HCT116 (cell line): ENCODE data around the gene BDH2. TPM values are rescaled to one million over a fixed set of nuclear protein-coding genes. Genes with fewer than 3 reads are reported as not detected.

Source experiments
- ATAC-seq: fragments of 200-7000 bp; cut with Tn5 transposase; 2 replicates; pipeline ENCODE4 v1.9.1; 2020; ENCODE audit warnings: mild to moderate bottlenecking, moderate library complexity
- BruUV-seq: library from RNA; stranded (reverse); fragments of 400-500 nt; replicated peaks from 2 replicates; lab custom pipeline; 2021; lab: Mats Ljungman, UMichigan
- CTCF ChIA-PET: fragments of 300-600 bp; sonication (Branson Sonifier 250); formaldehyde crosslinking; loops from one replicate; lab custom pipeline; 2021; ENCODE audit warnings: antibody characterized with exemption; lab: Charles Lee
- POLR2A ChIA-PET: fragments of 300-600, 350-600 bp; sonication (Branson Sonifier 250); formaldehyde crosslinking; loops from one replicate; lab custom pipeline; 2021; ENCODE audit warnings: antibody characterized with exemption; lab: Charles Lee
- RAD21 ChIA-PET, 2 experiments: fragments of 300-600 bp; sonication (Branson Sonifier 250); formaldehyde crosslinking; loops; one replicate each; lab custom pipeline; 2023; ENCODE audit warnings: low total read pairs in 2 of 2; ENCODE audit not compliant: uncharacterized antibody in 2 of 2, unreplicated experiment in 2 of 2, low non-redundant PET in 1 of 2; lab: Charles Lee
- DNase-seq: peaks from one replicate; pipeline ENCODE4 v3.0.0-alpha.2; 2010; ENCODE audit warnings: low read depth, low spot score
- H2AFZ ChIP-seq: fragments of 200-600 bp; shearing (Covaris generic), sonication (generic); 2 replicates; pipeline ENCODE4 v1.6.1; 2017; ENCODE audit warnings: low read depth, mixed run types, mixed read lengths, antibody characterized with exemption, low read length; ENCODE audit not compliant: poor library complexity, severe bottlenecking
- H3K27ac ChIP-seq: 2 replicates; pipeline ENCODE4 v1.5.1; 2012; ENCODE audit warnings: low read depth, low read length
- H3K27me3 ChIP-seq: fragments of 200-600 bp; sonication (generic); 2 replicates; pipeline ENCODE4 v1.6.1; 2016; ENCODE audit warnings: mixed run types, low read length, mixed read lengths; ENCODE audit not compliant: insufficient read depth
- H3K36me3 ChIP-seq, 2 experiments: fragments of 200-500 bp in 1 of 2; fragments of 200-600 bp in 1 of 2; sonication (Bioruptor generic) in 1 of 2; sonication (generic) in 1 of 2; 2 replicates each; pipeline versions ENCODE4 v1.5.1 to v1.6.1; 2014 to 2016; ENCODE audit warnings: low read length in 2 of 2, inconsistent platforms in 1 of 2, mixed read lengths in 1 of 2, mixed run types in 1 of 2; ENCODE audit not compliant: insufficient read depth in 2 of 2, control insufficient read depth in 1 of 2
- H3K4me1 ChIP-seq, 2 experiments: fragments of 200-600 bp in 1 of 2; sonication (generic) in 1 of 2; 2 replicates each; pipeline versions ENCODE4 v1.5.1 to v1.6.1; 2012 to 2017; ENCODE audit warnings: low read length in 2 of 2, inconsistent platforms in 1 of 2, mild to moderate bottlenecking in 1 of 2, mixed read lengths in 1 of 2, mixed run types in 1 of 2, moderate library complexity in 1 of 2; ENCODE audit not compliant: insufficient read depth in 2 of 2, control insufficient read depth in 1 of 2
- H3K4me2 ChIP-seq: fragments of 200-600 bp; sonication (generic); 2 replicates; pipeline ENCODE4 v1.6.1; 2017; ENCODE audit warnings: mixed run types, low read length, mixed read lengths
- H3K4me3 ChIP-seq, 2 experiments: fragments of 200-600 bp in 1 of 2; sonication (generic) in 1 of 2; replicated peaks in 1 of 2; 2 replicates each; pipeline ENCODE4 v1.5.1; 2011 to 2016; ENCODE audit warnings: low read length in 2 of 2, control low read depth in 1 of 2, low read depth in 1 of 2, mild to moderate bottlenecking in 1 of 2, mixed read lengths in 1 of 2, mixed run types in 1 of 2
- H3K79me2 ChIP-seq: fragments of 200-600 bp; sonication (generic); 2 replicates; pipeline ENCODE4 v1.6.1; 2017; ENCODE audit warnings: mild to moderate bottlenecking, mixed run types, low read length, moderate library complexity, mixed read lengths; ENCODE audit not compliant: insufficient read depth
- H3K9ac ChIP-seq: fragments of 200-600 bp; sonication (generic); 2 replicates; pipeline ENCODE4 v1.6.1; 2016; ENCODE audit warnings: low read length, mixed read lengths
- H3K9me2 ChIP-seq: fragments of 200-600 bp; sonication (generic), shearing (Covaris generic); 2 replicates; pipeline ENCODE4 v1.6.1; 2017; ENCODE audit warnings: mixed run types, mild to moderate bottlenecking, moderate library complexity; ENCODE audit not compliant: insufficient read depth
- H3K9me3 ChIP-seq, 2 experiments: fragments of 200-500 bp in 1 of 2; fragments of 200-600 bp in 1 of 2; sonication (Bioruptor generic) in 1 of 2; sonication (generic) in 1 of 2; 2 replicates each; pipeline ENCODE4 v1.6.1; 2014 to 2017; ENCODE audit warnings: low read length in 2 of 2, mixed read lengths in 2 of 2, inconsistent platforms in 1 of 2, low read depth in 1 of 2, mild to moderate bottlenecking in 1 of 2, mixed run types in 1 of 2, moderate library complexity in 1 of 2; ENCODE audit not compliant: control insufficient read depth in 1 of 2, insufficient read depth in 1 of 2
- H4K20me1 ChIP-seq: fragments of 200-600 bp; sonication (generic), shearing (Covaris generic); 2 replicates; pipeline ENCODE4 v1.6.1; 2017; ENCODE audit warnings: mixed run types, mild to moderate bottlenecking, moderate library complexity; ENCODE audit not compliant: insufficient read depth
- CBX3 ChIP-seq: IDR thresholded peaks from 2 replicates; pipeline ENCODE4 v1.6.1; 2012; ENCODE audit warnings: low read depth
- EZH2 ChIP-seq: fragments of 200-600 bp; sonication (generic); IDR thresholded peaks from 2 replicates; pipeline ENCODE4 v1.6.1; 2017; ENCODE audit warnings: antibody characterized with exemption, mixed run types
- POLR2AphosphoS5 ChIP-seq: IDR thresholded peaks from 2 replicates; pipeline ENCODE4 v1.6.1; 2011; ENCODE audit warnings: mild to moderate bottlenecking, low read depth, low read length, moderate library complexity
- ZBTB33 ChIP-seq: IDR thresholded peaks from 2 replicates; pipeline ENCODE4 v1.6.1; 2011; ENCODE audit warnings: mild to moderate bottlenecking, low read length, moderate library complexity; ENCODE audit not compliant: insufficient replicate concordance; ENCODE audit errors: extremely low read depth
- ZFX ChIP-seq: fragments of 450-650 bp; IDR thresholded peaks from 2 replicates; pipeline ENCODE4 v1.6.1; 2017
- intact Hi-C: fragments of 100-400 bp; cut with micrococcal nuclease; formaldehyde crosslinking; loops from 2 replicates; pipeline ENCODE4 v1.10.0; 2022
- total RNA-seq: library from RNA; stranded (reverse); gene quantifications from one replicate; pipeline ENCODE4 v1.2.1, GENCODE V29; 2021; ENCODE audit not compliant: unreplicated experiment
- TF ChIP-seq, protein P1 (sequence below), 3 experiments: fragments of 200-600 bp in 1 of 3; sonication (generic) in 1 of 3; IDR thresholded peaks in 2 of 3; conservative IDR thresholded peaks in 1 of 3; 2 replicates each; pipeline ENCODE4 v1.5.1; 2012 to 2017; ENCODE audit warnings: low read depth in 2 of 3, low read length in 2 of 3, antibody characterized with exemption in 1 of 3, borderline replicate concordance in 1 of 3, control low read depth in 1 of 3, mild to moderate bottlenecking in 1 of 3, mixed read lengths in 1 of 3, mixed run types in 1 of 3, moderate library complexity in 1 of 3; ENCODE audit not compliant: insufficient read depth in 1 of 3

BDH2 gene
- total RNA-seq, 1 experiment from 2014 or later, result 5.0 TPM

DNA sequence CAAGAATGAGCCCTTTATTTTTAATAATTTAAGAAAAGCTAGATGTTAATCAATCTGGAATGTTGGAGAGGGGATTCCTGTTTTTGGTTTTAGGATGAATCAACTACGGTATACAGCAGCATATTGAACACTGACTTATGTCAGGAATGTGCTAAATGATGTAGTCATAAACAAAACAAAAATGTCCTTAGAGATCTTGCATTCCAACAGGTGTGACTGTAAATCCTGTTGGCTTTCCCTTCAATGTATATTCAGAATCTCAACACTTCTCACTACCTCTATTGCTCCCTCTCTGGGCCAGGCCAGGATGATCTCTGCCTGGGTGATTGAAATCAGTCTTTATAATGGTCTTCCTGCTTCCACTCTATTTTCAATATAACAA is 37.8 kb upstream of the BDH2 start:
- ChIA-PET RAD21 (no interaction called here), POLR2A (no interaction called here), CTCF (no interaction called here)
- H3K27ac ChIP-seq, result no peak overlapping the region
- H3K4me1 ChIP-seq, result no peaks in the 10 kb centered on the region
- H3K36me3 ChIP-seq, result peaks cover 11 to 38% of the 10 kb centered on the region in 2 experiments; a peak in 3 of 4 replicates
- no peak overlapping the region for H3K9ac ChIP-seq
- intact Hi-C loops, result no loop called here
- H3K9me2 ChIP-seq, result no peaks in the 10 kb centered on the region
- DNase-seq (no peak), ATAC-seq (peak; percentile 34; the same call in 1 of the 2 replicates)
- H3K4me3 ChIP-seq, result no peak overlapping the region
- H4K20me1 ChIP-seq, result no peaks in the 10 kb centered on the region
- BruUV-seq, result no TSS peak
- no peaks in the 10 kb centered on the region for H3K27me3 ChIP-seq
- H3K9me3 ChIP-seq, result no peaks in the 10 kb centered on the region
- no peak overlapping the region for H2AFZ ChIP-seq
- no peaks in the 10 kb centered on the region for H3K79me2 ChIP-seq
- H3K4me2 ChIP-seq, result no peak overlapping the region
- no peak for TF ChIP-seq CBX3
- no peak for TF ChIP-seq EZH2
- no peak for TF ChIP-seq POLR2AphosphoS5
- TF ChIP-seq, protein P1, sequence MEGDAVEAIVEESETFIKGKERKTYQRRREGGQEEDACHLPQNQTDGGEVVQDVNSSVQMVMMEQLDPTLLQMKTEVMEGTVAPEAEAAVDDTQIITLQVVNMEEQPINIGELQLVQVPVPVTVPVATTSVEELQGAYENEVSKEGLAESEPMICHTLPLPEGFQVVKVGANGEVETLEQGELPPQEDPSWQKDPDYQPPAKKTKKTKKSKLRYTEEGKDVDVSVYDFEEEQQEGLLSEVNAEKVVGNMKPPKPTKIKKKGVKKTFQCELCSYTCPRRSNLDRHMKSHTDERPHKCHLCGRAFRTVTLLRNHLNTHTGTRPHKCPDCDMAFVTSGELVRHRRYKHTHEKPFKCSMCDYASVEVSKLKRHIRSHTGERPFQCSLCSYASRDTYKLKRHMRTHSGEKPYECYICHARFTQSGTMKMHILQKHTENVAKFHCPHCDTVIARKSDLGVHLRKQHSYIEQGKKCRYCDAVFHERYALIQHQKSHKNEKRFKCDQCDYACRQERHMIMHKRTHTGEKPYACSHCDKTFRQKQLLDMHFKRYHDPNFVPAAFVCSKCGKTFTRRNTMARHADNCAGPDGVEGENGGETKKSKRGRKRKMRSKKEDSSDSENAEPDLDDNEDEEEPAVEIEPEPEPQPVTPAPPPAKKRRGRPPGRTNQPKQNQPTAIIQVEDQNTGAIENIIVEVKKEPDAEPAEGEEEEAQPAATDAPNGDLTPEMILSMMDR (IDR thresholded peaks at IDR 0.05 in 2 of 3, conservative IDR thresholded peaks at IDR 0.05 in 1 of 3; ENCODE audit: borderline replicate concordance in 1 of 3, insufficient read depth in 1 of 3, low read depth in 2 of 3, low read length in 2 of 3), result no peak
- no peak for TF ChIP-seq ZBTB33
- TF ChIP-seq ZFX, result no peak
